ENCODE measurements around the gene ITGB1.
"Not testable (repeated sequence)": the region's sequence is repeated elsewhere in the genome, so short reads cannot be mapped to it uniquely, and the experiment has no call there.

ITGB1 gene

DNA sequence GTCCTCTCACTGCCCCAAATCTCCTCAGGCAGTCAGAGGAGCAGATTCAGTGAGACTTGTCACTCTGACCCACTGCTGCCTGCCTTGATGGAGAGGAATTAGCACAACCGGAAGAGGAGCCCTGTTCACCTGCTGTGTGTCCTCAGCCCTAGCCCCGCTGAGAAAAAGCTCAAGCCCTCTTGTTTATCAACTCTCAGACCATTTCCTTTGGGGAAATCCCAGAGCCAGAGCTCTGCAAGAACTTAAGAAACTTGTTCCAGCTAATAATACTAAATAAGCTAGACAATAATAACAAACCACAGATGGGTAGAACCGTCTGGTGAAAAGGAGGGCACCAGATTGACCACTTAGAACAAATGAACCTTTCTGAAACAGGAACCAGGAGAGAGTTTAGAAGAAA lies 37.7 kb upstream of the ITGB1 start:
- Histone ChIP-seq H3K79me2 (ENCODE audit: insufficient read depth, low read depth) (no peaks in the 10 kb centered on the region), H3K4me1 (ENCODE audit: low read depth, poor library complexity, severe bottlenecking) (peaks cover 7% of the 10 kb centered on the region), H3K4me3 (IDR thresholded peaks at IDR 0.05; ENCODE audit: insufficient read depth, low read depth, low read length) (no peak overlapping the region), H3K27ac (no peak overlapping the region), H3K4me2 (no peak overlapping the region), H3K9ac (no peak overlapping the region), H3K36me3 (ENCODE audit: insufficient read depth) (no peaks in the 10 kb centered on the region), H2AFZ (ENCODE audit: low read depth) (no peak overlapping the region), H3K27me3 (ENCODE audit: insufficient read depth, low read depth) (no peaks in the 10 kb centered on the region), H4K20me1 (ENCODE audit: insufficient read depth) (no peaks in the 10 kb centered on the region)
- TF ChIP-seq, protein P1, sequence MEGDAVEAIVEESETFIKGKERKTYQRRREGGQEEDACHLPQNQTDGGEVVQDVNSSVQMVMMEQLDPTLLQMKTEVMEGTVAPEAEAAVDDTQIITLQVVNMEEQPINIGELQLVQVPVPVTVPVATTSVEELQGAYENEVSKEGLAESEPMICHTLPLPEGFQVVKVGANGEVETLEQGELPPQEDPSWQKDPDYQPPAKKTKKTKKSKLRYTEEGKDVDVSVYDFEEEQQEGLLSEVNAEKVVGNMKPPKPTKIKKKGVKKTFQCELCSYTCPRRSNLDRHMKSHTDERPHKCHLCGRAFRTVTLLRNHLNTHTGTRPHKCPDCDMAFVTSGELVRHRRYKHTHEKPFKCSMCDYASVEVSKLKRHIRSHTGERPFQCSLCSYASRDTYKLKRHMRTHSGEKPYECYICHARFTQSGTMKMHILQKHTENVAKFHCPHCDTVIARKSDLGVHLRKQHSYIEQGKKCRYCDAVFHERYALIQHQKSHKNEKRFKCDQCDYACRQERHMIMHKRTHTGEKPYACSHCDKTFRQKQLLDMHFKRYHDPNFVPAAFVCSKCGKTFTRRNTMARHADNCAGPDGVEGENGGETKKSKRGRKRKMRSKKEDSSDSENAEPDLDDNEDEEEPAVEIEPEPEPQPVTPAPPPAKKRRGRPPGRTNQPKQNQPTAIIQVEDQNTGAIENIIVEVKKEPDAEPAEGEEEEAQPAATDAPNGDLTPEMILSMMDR (conservative IDR thresholded peaks at IDR 0.05; ENCODE audit: low read depth, low read length): no peak

DNA sequence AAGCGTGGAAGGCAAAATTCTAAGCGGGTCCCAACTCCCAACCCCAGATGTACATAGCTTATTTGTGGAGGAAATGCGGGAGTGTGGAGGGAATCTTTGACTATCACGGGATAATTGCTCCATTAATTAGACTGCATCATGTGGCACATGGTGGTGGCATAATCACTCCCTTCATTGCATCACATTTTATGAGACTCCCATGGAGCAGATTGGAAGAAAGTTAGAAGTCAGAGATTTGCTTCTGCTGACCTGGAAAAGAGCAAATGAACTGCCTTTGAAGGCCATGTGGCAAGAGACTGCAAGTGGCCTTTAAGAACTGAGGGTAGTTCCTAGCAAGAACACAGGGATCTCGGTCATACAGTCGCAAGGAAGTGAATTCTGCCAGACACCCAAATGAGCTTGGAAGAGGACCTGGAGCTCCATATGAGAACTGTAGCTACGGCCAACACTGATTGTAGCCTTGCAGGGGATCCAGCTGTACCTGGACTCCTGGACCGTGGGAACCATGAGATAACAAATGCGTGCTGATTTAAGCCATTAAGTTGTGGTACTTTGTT lies 37.1 kb upstream of the ITGB1 start:
- TF ChIP-seq, protein P1 (conservative IDR thresholded peaks at IDR 0.05; ENCODE audit: low read depth, low read length): no peak
- no peaks in the 10 kb centered on the region for H3K27me3 ChIP-seq (ENCODE audit: insufficient read depth, low read depth)
- H3K36me3 ChIP-seq (ENCODE audit: insufficient read depth): no peaks in the 10 kb centered on the region
- no peaks in the 10 kb centered on the region for H3K79me2 ChIP-seq (ENCODE audit: insufficient read depth, low read depth)
- H3K27ac ChIP-seq: no peak overlapping the region
- H3K9ac ChIP-seq: no peak overlapping the region
- H2AFZ ChIP-seq (ENCODE audit: low read depth): no peak overlapping the region
- no peak overlapping the region for H3K4me2 ChIP-seq
- peaks cover 7% of the 10 kb centered on the region for H3K4me1 ChIP-seq (ENCODE audit: low read depth, poor library complexity, severe bottlenecking)
- no peaks in the 10 kb centered on the region for H4K20me1 ChIP-seq (ENCODE audit: insufficient read depth)
- no peak overlapping the region for H3K4me3 ChIP-seq (IDR thresholded peaks at IDR 0.05; ENCODE audit: insufficient read depth, low read depth, low read length)

DNA sequence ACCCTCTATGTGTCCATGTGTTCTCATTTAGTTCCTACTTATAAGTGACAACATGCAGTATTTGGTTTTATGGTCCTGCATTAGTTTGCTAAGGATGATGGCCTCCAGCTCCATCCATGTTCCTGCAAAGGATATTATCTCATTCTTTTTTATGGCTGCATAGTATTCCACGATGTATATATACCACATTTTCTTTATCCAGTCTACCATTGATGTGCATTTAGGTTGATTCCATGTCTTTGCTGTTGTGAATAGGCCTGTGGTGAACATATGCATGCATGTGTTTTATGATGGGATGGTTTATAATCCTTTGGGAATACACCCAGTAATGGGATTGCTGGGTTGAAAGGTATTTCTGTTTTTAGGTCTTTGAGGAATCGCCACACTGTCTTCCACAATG lies 36.6 kb upstream of the ITGB1 start:
- not testable (repeated sequence) for H3K4me1 ChIP-seq (ENCODE audit: low read depth, poor library complexity, severe bottlenecking); H3K9ac ChIP-seq; H3K4me2 ChIP-seq

DNA sequence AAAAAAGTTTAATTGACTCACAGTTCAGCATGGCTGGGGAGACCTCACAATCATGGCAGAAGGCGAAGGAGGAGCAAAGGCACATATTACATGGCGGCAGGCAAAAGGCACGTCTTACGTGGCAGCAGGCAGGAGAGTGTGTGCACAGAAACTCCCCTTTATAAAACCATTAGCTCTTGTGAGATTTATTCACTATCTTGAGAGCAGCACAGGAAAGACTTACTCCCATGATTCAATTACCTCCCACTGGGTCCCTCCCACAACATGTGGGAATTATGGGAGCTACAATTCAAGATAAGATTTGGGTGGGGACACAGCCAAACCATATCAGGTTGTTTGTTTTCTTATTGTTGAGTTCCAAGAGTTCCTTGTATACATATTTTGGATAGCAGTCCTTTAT lies 34.3 kb upstream of the ITGB1 start:
- not testable (repeated sequence) for H3K4me2 ChIP-seq; H3K9ac ChIP-seq; H3K27me3 ChIP-seq (ENCODE audit: insufficient read depth, low read depth); H3K79me2 ChIP-seq (ENCODE audit: insufficient read depth, low read depth); H3K4me3 ChIP-seq (IDR thresholded peaks at IDR 0.05; ENCODE audit: insufficient read depth, low read depth, low read length); H4K20me1 ChIP-seq (ENCODE audit: insufficient read depth); H3K36me3 ChIP-seq (ENCODE audit: insufficient read depth); H2AFZ ChIP-seq (ENCODE audit: low read depth); H3K27ac ChIP-seq; H3K4me1 ChIP-seq (ENCODE audit: low read depth, poor library complexity, severe bottlenecking)

More for the DNA sequence above, 36.6 kb upstream of the ITGB1 start:
- not testable (repeated sequence) for H3K4me3 ChIP-seq (IDR thresholded peaks at IDR 0.05; ENCODE audit: insufficient read depth, low read depth, low read length); H4K20me1 ChIP-seq (ENCODE audit: insufficient read depth); H3K79me2 ChIP-seq (ENCODE audit: insufficient read depth, low read depth); H3K36me3 ChIP-seq (ENCODE audit: insufficient read depth); H3K27ac ChIP-seq; H3K27me3 ChIP-seq (ENCODE audit: insufficient read depth, low read depth); H2AFZ ChIP-seq (ENCODE audit: low read depth)

DNA sequence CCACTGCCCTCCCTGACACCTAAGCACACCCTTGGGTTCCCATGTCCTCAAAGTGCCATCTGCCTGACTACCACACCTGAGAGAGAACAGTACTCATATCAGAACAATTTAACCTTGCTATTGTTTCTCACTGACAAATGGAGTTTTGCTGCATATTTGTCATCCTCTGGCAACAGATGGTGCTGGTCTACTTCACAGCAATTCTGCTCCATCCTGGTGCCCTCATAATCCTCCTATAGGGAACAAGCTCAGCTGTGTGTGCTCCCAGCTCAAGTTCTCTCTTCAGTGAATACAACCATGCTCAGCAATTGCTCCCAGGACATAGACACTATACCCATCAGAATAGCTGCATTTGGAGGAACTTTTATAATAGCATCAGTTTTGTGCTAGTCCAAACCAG lies 32.8 kb upstream of the ITGB1 start:
- no peak overlapping the region for H3K9ac ChIP-seq
- no peaks in the 10 kb centered on the region for H3K36me3 ChIP-seq (ENCODE audit: insufficient read depth)
- TF ChIP-seq, protein P1 (conservative IDR thresholded peaks at IDR 0.05; ENCODE audit: low read depth, low read length): no peak
- no peak overlapping the region for H2AFZ ChIP-seq (ENCODE audit: low read depth)
- H3K27ac ChIP-seq: no peak overlapping the region
- no peaks in the 10 kb centered on the region for H3K27me3 ChIP-seq (ENCODE audit: insufficient read depth, low read depth)
- H3K4me2 ChIP-seq: no peak overlapping the region
- H4K20me1 ChIP-seq (ENCODE audit: insufficient read depth): no peaks in the 10 kb centered on the region
- H3K79me2 ChIP-seq (ENCODE audit: insufficient read depth, low read depth): no peaks in the 10 kb centered on the region
- peaks cover 4% of the 10 kb centered on the region for H3K4me1 ChIP-seq (ENCODE audit: low read depth, poor library complexity, severe bottlenecking)
- H3K4me3 ChIP-seq (IDR thresholded peaks at IDR 0.05; ENCODE audit: insufficient read depth, low read depth, low read length): no peak overlapping the region
